ENCODE data around the gene MSH2. TPM values are rescaled to one million over a fixed set of nuclear protein-coding genes. Genes with fewer than 3 reads are reported as not detected.

The MSH2 gene
- total and polyA plus RNA-seq, 8 donors = 3.1 to 31.5 (median 7.2) TPM

- WGBS, 5 donors = 91 to 97% (median 96%) methylated on average over 3 of the region's 3 CpGs
- peaks cover 0 to 28% (median 12%) of the 10 kb centered on the region in 4 donors for H3K36me3 ChIP-seq
- H3K9me3 ChIP-seq = no peaks in the 10 kb centered on the region
- TF ChIP-seq POLR2A (IDR thresholded peaks at IDR 0.05) (no peak), EP300 (IDR thresholded peaks at IDR 0.05) (no peak)
- TF ChIP-seq, protein P1, sequence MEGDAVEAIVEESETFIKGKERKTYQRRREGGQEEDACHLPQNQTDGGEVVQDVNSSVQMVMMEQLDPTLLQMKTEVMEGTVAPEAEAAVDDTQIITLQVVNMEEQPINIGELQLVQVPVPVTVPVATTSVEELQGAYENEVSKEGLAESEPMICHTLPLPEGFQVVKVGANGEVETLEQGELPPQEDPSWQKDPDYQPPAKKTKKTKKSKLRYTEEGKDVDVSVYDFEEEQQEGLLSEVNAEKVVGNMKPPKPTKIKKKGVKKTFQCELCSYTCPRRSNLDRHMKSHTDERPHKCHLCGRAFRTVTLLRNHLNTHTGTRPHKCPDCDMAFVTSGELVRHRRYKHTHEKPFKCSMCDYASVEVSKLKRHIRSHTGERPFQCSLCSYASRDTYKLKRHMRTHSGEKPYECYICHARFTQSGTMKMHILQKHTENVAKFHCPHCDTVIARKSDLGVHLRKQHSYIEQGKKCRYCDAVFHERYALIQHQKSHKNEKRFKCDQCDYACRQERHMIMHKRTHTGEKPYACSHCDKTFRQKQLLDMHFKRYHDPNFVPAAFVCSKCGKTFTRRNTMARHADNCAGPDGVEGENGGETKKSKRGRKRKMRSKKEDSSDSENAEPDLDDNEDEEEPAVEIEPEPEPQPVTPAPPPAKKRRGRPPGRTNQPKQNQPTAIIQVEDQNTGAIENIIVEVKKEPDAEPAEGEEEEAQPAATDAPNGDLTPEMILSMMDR (IDR thresholded peaks at IDR 0.05) = no peak
- no peaks in the 10 kb centered on the region for H3K4me1 ChIP-seq
- no peak overlapping the region for H3K27ac ChIP-seq
- no peak overlapping the region for H3K4me3 ChIP-seq
- intact Hi-C loops (cut with DNase I; ENCODE audit: low total_unique reads) = no loop called here
- H3K27me3 ChIP-seq = no peaks in the 10 kb centered on the region
- DNase-seq = no peak
Observed at GRCh38 chr2:47455411-47455810, 52.5 kb downstream of the MSH2 start.

DNA sequence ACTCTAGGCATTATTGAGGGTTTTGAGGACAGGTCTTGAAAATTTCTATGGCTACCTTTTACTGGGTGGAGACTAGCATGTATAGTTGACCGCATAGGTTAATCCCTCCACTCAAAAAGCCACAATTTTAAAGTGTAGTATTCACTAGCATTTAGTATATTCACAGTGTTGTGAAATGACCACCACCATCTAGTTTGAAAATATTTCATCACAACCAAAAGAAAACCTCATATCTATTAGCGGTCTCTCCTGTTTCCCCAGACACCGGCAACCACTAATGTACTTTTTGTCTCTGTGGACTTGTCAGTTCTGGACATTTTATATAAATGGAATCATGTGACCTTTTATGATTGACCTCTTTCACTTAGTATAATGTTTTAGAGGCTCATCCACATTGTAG is 53.9 kb downstream of the MSH2 start:
- no peaks in the 10 kb centered on the region for H3K4me1 ChIP-seq
- TF ChIP-seq, protein P1 (IDR thresholded peaks at IDR 0.05) = no peak
- TF ChIP-seq POLR2AphosphoS5 (IDR thresholded peaks at IDR 0.05) = no peak
- no peak for TF ChIP-seq EP300 (IDR thresholded peaks at IDR 0.05)
- TF ChIP-seq POLR2A (IDR thresholded peaks at IDR 0.05) = no peak
- no peak for DNase-seq
- no peak overlapping the region for H3K4me3 ChIP-seq
- 94 to 99% (median 95%) methylated on average over 3 of the region's 3 CpGs for WGBS, 5 donors
- peaks cover 0 to 15% (median 8%) of the 10 kb centered on the region in 4 donors for H3K36me3 ChIP-seq
- no peaks in the 10 kb centered on the region for H3K9me3 ChIP-seq
- H3K27ac ChIP-seq = no peak overlapping the region
- H3K27me3 ChIP-seq = no peaks in the 10 kb centered on the region
- intact Hi-C loops (cut with DNase I; ENCODE audit: low total_unique reads) = no loop called here

DNA sequence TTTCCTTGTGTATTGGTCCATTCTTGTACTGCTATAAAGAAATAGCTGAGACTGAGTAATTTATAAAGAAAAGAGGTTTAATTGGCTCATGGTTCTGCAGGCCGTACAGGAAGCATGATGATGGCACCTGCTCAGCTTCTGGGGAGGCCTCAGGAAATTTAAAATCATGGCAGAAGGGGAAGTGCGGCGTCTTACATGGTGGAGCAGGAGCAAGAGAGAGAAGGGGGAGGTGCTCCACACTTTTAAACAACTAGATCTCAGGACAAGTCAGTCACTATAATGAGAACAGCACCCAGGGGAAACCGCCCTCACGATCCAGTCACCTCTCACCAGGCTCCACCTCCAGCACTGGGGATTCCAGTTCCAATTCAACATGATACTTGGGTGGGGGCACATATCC is 54.3 kb downstream of the MSH2 start:
- DNase-seq = no peak
- intact Hi-C loops (cut with DNase I; ENCODE audit: low total_unique reads) = no loop called here
- Histone ChIP-seq H3K27me3 (no peaks in the 10 kb centered on the region), H3K27ac (no peak overlapping the region), H3K36me3 (peaks cover 0 to 14% (median 8%) of the 10 kb centered on the region in 4 donors), H3K4me3 (no peak overlapping the region), H3K4me1 (no peaks in the 10 kb centered on the region), H3K9me3 (no peaks in the 10 kb centered on the region)
- WGBS, 5 donors = 86 to 98% (median 96%) methylated on average over 5 of the region's 5 CpGs
- no peak for TF ChIP-seq POLR2AphosphoS5 (IDR thresholded peaks at IDR 0.05)
- TF ChIP-seq, protein P1 (IDR thresholded peaks at IDR 0.05) = no peak

- Histone ChIP-seq H3K4me1 (no peaks in the 10 kb centered on the region), H3K4me3 (no peak overlapping the region), H3K36me3 (peaks cover 0 to 27% (median 20%) of the 10 kb centered on the region in 4 donors), H3K27ac (no peak overlapping the region), H3K27me3 (no peaks in the 10 kb centered on the region), H3K9me3 (no peaks in the 10 kb centered on the region)
- TF ChIP-seq, protein P1 (IDR thresholded peaks at IDR 0.05) = no peak
- no peak for TF ChIP-seq POLR2A (IDR thresholded peaks at IDR 0.05)
- no peak for TF ChIP-seq POLR2AphosphoS5 (IDR thresholded peaks at IDR 0.05)
- no peak for TF ChIP-seq EP300 (IDR thresholded peaks at IDR 0.05)
- DNase-seq = no peak
- intact Hi-C loops (cut with DNase I; ENCODE audit: low total_unique reads) = no loop called here
Observed at GRCh38 chr2:47459021-47459420, 56.1 kb downstream of the MSH2 start.
